ENCODE results near the gene IFI27L2. TPM values are rescaled to one million over a fixed set of nuclear protein-coding genes. Genes with fewer than 3 reads are reported as not detected.
A peak's percentile ranks its signal among the peaks of the same experiment; 100 is the strongest.

The IFI27L2 gene
- 10 to 100 TPM; 41.5 to 92.9 (median 63.2) TPM for total RNA-seq
- 100 to 1,000 TPM in 1 of 2 donors, 10 to 100 TPM in 1; 83.3 to 122 TPM for polyA plus RNA-seq
- long read RNA-seq, donor 1, transcript IFI27L2-201 (4 exons, 511 nt), result major isoform, 24 of 34 reads
- long read RNA-seq, donor 1, transcript IFI27L2-203 (2 exons, 676 nt), result minor isoform, 7 of 34 reads
- long read RNA-seq, donor 1, partial matches to known transcripts, result 2 of 34 reads
- long read RNA-seq, donor 1, other reads (novel, unspliced or antisense), result 0 of 34 reads
- long read RNA-seq, donor 2, transcript IFI27L2-201 (4 exons, 511 nt), result major isoform, 32 of 60 reads
- long read RNA-seq, donor 2, transcript IFI27L2-203 (2 exons, 676 nt), result minor isoform, 12 of 60 reads
- long read RNA-seq, donor 2, partial matches to known transcripts, result 11 of 60 reads
- long read RNA-seq, donor 2, other reads (novel, unspliced or antisense), result 1 of 60 reads
- long read RNA-seq, donor 3, partial matches to known transcripts, result 1 of 2 reads
- long read RNA-seq, donor 3, other reads (novel, unspliced or antisense), result 0 of 2 reads

GRCh38 chr14:94129111-94129757 lies at the start of gene IFI27L2:
IFI27L2 (minus strand) TSS chr14:94129604; CDS start chr14:94129564, 40 bp downstream.
- peak; percentile 72 to 86 for DNase-seq
- H3K4me1 ChIP-seq, result peaks cover 0 to 18% (median 9%) of the 10 kb centered on the region in 9 donors
- H3K9me3 ChIP-seq, result no peaks in the 10 kb centered on the region
- peak within 1 kb of the TSS; percentile 41 to 63 (median 60) for H3K4me3 ChIP-seq
- WGBS, 2 donors, result 1 to 2% methylated on average over 27 of the region's 27 CpGs
- H3K27me3 ChIP-seq, result no peaks in the 10 kb centered on the region
- peaks cover 0 to 9% (median 0%) of the 10 kb centered on the region in 9 donors for H3K36me3 ChIP-seq
- peak; percentile 92 to 98 (median 95) for ATAC-seq
- TF ChIP-seq CTCF (IDR thresholded peaks at IDR 0.05), result peak in 8 of 9 donors; percentile 25 to 56 (median 40)
- intact Hi-C loops (cut with DNase I), result loop anchor here in 3 of 10 donors (2.0 to 5.0 kb wide), 4 partner anchors 18 to 92 kb away; partner anchors contain the start of genes DDX24 (in 1 of the 3), IFI27 (in 1 of the 3), IFI27L1 (in 1 of the 3) and PPP4R4 (in 1 of the 3)
- H3K27ac ChIP-seq, result peak within 1 kb of the TSS in 9 of 10 donors; percentile 59 to 91 (median 78)

GRCh38 chr14:94177806-94178205 lies 48.4 kb upstream of the IFI27L2 start:
- Histone ChIP-seq H3K27ac (no peak overlapping the region), H3K27me3 (peaks cover 2 to 81% (median 45%) of the 10 kb centered on the region in 7 donors), H3K9me3 (no peaks in the 10 kb centered on the region), H3K4me3 (no peak overlapping the region), H3K36me3 (no peaks in the 10 kb centered on the region), H3K4me1 (peaks cover 6 to 27% (median 20%) of the 10 kb centered on the region in 9 donors)
- no peak for DNase-seq
- no peak for ATAC-seq
- TF ChIP-seq CTCF (IDR thresholded peaks at IDR 0.05), result no peak
- WGBS, 2 donors, result 86 to 93% methylated on average over 1 of the region's 1 CpG
- intact Hi-C loops (cut with DNase I), result loop anchor here in 5 of 10 donors (5.0 kb wide), 3 partner anchors 41 to 141 kb away; no protein-coding TSS in a partner anchor

GRCh38 chr14:94176808-94177207 lies 47.4 kb upstream of the IFI27L2 start:
- Histone ChIP-seq H3K36me3 (no peaks in the 10 kb centered on the region), H3K27me3 (peaks cover 2 to 77% (median 45%) of the 10 kb centered on the region in 7 donors), H3K4me1 (peaks cover 6 to 27% (median 22%) of the 10 kb centered on the region in 9 donors), H3K27ac (no peak overlapping the region), H3K4me3 (no peak overlapping the region), H3K9me3 (no peaks in the 10 kb centered on the region)
- TF ChIP-seq CTCF (IDR thresholded peaks at IDR 0.05), result no peak
- ATAC-seq (no peak), DNase-seq (no peak)
- WGBS, 2 donors, result 92 to 94% methylated on average over 3 of the region's 3 CpGs
- intact Hi-C loops (cut with DNase I), result loop anchor here in 5 of 10 donors (5.0 kb wide), 3 partner anchors 40 to 140 kb away; no protein-coding TSS in a partner anchor

- Histone ChIP-seq H3K9me3 (no peaks in the 10 kb centered on the region), H3K4me1 (peaks cover 6 to 24% (median 22%) of the 10 kb centered on the region in 9 donors), H3K36me3 (no peaks in the 10 kb centered on the region), H3K27ac (no peak overlapping the region), H3K27me3 (peaks cover 2 to 80% (median 45%) of the 10 kb centered on the region in 7 donors), H3K4me3 (no peak overlapping the region)
- ATAC-seq, result no peak
- intact Hi-C loops (cut with DNase I), result loop anchor here in 6 of 10 donors (2.0 to 5.0 kb wide), 4 partner anchors 38 to 138 kb away; partner anchors contain the start of gene IFI27L2 (in 1 of the 6)
- TF ChIP-seq CTCF (IDR thresholded peaks at IDR 0.05), result no peak
- 28 to 35% methylated on average over 7 of the region's 7 CpGs for WGBS, 2 donors
- no peak for DNase-seq
These were observed 46.3 kb upstream of the IFI27L2 start for GRCh38 chr14:94175747-94176146.

Data from heart right ventricle (tissue), 16 donors.